ENCODE data around the gene TRIM2. TPM values are rescaled to one million over a fixed set of nuclear protein-coding genes. Genes with fewer than 3 reads are reported as not detected.

The TRIM2 gene
- total RNA-seq, 4 donors from 2014 or later = 2.6 to 7.2 (median 3.8) TPM

DNA sequence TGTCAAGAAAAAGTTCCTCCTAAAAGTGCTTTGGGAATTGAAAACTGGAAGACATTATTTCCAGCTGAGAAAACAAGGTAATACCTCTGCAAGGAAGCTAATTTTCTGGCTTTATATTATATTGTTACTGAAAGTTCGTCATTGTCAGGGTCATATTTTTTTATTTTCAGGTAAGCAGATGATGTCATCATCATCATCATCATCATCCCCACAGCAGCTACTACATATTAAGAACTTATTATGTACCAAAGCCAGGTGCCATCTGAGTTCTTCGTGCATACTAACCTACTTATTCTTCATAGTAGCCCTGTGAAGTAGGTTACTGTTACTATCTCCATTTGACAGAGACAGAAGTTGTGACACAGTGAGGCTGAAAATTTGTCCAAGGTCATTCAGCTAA lies 87.3 kb downstream of the TRIM2 start:
- no peak overlapping the region for H3K4me3 ChIP-seq
- no peaks in the 10 kb centered on the region for H3K27me3 ChIP-seq
- DNase-seq (no peak), ATAC-seq (no peak)
- no peaks in the 10 kb centered on the region for H3K9me3 ChIP-seq
- no peaks in the 10 kb centered on the region for H3K4me1 ChIP-seq
- H3K27ac ChIP-seq = no peak overlapping the region
- TF ChIP-seq POLR2A (IDR thresholded peaks at IDR 0.05) = no peak
- TF ChIP-seq, protein P1, sequence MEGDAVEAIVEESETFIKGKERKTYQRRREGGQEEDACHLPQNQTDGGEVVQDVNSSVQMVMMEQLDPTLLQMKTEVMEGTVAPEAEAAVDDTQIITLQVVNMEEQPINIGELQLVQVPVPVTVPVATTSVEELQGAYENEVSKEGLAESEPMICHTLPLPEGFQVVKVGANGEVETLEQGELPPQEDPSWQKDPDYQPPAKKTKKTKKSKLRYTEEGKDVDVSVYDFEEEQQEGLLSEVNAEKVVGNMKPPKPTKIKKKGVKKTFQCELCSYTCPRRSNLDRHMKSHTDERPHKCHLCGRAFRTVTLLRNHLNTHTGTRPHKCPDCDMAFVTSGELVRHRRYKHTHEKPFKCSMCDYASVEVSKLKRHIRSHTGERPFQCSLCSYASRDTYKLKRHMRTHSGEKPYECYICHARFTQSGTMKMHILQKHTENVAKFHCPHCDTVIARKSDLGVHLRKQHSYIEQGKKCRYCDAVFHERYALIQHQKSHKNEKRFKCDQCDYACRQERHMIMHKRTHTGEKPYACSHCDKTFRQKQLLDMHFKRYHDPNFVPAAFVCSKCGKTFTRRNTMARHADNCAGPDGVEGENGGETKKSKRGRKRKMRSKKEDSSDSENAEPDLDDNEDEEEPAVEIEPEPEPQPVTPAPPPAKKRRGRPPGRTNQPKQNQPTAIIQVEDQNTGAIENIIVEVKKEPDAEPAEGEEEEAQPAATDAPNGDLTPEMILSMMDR (IDR thresholded peaks at IDR 0.05 in 4 of 5, conservative IDR thresholded peaks at IDR 0.05 in 1 of 5) = no peak
- H3K36me3 ChIP-seq = peaks cover 0 to 12% of the 10 kb centered on the region in 2 donors
- intact Hi-C loops (cut with DNase I; ENCODE audit: low total_unique reads) (no loop called here), in situ Hi-C loops (cut with MboI; ENCODE audit: low sequenced_read_pairs in 4 of 4) (no loop called here)

DNA sequence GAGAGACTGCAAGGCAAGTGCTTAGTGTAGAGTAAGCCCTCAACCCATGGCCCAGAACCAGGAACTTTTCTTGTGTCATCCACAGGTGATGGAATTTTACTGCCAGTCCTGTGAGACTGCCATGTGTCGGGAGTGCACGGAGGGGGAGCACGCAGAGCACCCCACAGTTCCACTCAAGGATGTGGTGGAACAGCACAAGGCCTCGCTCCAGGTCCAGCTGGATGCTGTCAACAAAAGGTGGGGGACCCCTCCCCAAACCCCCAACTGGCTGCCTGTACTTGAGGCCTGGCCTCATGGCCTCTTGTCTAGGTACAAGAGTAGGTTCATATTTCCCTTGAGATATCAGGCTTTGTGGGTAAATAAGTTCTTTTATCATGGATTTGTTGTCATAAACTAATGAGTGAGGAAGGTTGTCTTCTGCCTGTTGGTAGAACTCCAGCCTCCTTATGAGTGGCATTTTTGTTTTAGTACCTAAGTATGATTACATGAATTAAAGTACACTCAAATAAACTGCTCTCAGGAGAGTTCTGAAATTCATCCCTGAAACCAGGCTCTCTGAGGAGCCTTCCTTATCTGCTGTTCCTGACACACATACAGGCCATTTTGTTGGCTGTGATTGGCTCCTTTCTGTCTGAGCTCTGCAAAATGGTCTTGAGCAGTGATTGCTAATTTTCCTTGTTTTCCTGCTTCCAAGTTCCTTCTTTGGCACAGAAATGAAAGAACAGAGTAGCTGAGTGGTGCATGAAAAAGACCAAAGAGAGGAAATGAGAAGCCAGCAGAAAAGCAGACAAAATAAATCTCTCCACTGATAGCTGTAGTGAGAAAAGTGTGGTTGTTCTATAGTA lies 88.9 kb downstream of the TRIM2 start:
- H3K27me3 ChIP-seq = no peaks in the 10 kb centered on the region
- intact Hi-C loops (cut with DNase I; ENCODE audit: low total_unique reads) = no loop called here
- no peak overlapping the region for H3K27ac ChIP-seq
- peaks cover 0 to 12% of the 10 kb centered on the region in 2 donors for H3K36me3 ChIP-seq
- H3K9me3 ChIP-seq = no peaks in the 10 kb centered on the region
- H3K4me3 ChIP-seq = no peak overlapping the region
- DNase-seq (no peak), ATAC-seq (no peak)
- no peaks in the 10 kb centered on the region for H3K4me1 ChIP-seq
- in situ Hi-C loops (cut with MboI; ENCODE audit: low sequenced_read_pairs in 4 of 4) = no loop called here
- TF ChIP-seq POLR2A (IDR thresholded peaks at IDR 0.05) = no peak
- TF ChIP-seq, protein P1 (IDR thresholded peaks at IDR 0.05 in 4 of 5, conservative IDR thresholded peaks at IDR 0.05 in 1 of 5) = no peak

DNA sequence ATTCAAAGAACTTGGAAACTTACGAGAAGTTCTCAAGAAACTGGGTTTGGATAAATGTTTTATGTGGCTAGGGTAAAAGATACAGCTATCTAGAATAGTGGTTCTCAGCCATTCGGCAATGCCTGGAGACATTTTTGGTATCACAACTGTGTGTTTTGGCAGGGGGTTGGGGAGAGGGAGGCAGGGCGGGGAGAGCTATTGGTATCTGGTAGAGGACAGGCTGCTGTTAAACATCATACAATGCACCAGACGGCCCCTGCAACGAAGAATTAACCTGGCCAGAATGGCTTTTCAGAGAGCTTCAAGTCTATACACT lies 89.5 kb downstream of the TRIM2 start:
- Histone ChIP-seq H3K27ac (no peak overlapping the region), H3K4me3 (no peak overlapping the region), H3K9me3 (no peaks in the 10 kb centered on the region), H3K4me1 (no peaks in the 10 kb centered on the region), H3K27me3 (no peaks in the 10 kb centered on the region), H3K36me3 (peaks cover 0 to 12% of the 10 kb centered on the region in 2 donors)
- DNase-seq (no peak), ATAC-seq (no peak)
- no peak for TF ChIP-seq POLR2A (IDR thresholded peaks at IDR 0.05)
- TF ChIP-seq, protein P1 (IDR thresholded peaks at IDR 0.05 in 4 of 5, conservative IDR thresholded peaks at IDR 0.05 in 1 of 5) = no peak
- intact Hi-C loops (cut with DNase I; ENCODE audit: low total_unique reads) (no loop called here), in situ Hi-C loops (cut with MboI; ENCODE audit: low sequenced_read_pairs in 4 of 4) (no loop called here)

DNA sequence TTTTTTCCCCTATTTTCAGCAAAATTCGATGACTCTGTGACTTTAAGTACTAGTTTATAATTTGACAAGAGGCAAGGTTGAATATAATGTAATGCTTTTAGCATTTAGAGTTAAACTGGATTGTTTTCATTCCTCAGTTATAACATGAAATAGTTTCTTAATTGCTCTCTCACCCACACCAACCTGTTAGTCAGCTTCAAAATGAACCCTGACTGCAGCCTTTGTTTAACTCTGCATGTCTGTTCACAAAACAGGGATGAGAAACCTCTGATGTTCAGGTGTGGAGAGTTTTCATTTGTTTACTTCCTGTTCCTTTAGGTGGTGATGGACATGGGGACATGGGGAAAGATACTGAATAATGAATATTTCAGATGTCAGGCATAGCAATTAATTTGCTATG lies 90.4 kb downstream of the TRIM2 start:
- no peaks in the 10 kb centered on the region for H3K4me1 ChIP-seq
- intact Hi-C loops (cut with DNase I; ENCODE audit: low total_unique reads) (no loop called here), in situ Hi-C loops (cut with MboI; ENCODE audit: low sequenced_read_pairs in 4 of 4) (no loop called here)
- peaks cover 0 to 14% of the 10 kb centered on the region in 2 donors for H3K36me3 ChIP-seq
- no peaks in the 10 kb centered on the region for H3K27me3 ChIP-seq
- ATAC-seq = no peak
- TF ChIP-seq, protein P1 (IDR thresholded peaks at IDR 0.05 in 4 of 5, conservative IDR thresholded peaks at IDR 0.05 in 1 of 5) = no peak
- no peak for TF ChIP-seq POLR2A (IDR thresholded peaks at IDR 0.05)
- no peak overlapping the region for H3K4me3 ChIP-seq
- no peak overlapping the region for H3K27ac ChIP-seq
- no peaks in the 10 kb centered on the region for H3K9me3 ChIP-seq
- DNase-seq = no peak
